Measurements from ENCODE around the gene ZDHHC14.

Gene ZDHHC14

DNA sequence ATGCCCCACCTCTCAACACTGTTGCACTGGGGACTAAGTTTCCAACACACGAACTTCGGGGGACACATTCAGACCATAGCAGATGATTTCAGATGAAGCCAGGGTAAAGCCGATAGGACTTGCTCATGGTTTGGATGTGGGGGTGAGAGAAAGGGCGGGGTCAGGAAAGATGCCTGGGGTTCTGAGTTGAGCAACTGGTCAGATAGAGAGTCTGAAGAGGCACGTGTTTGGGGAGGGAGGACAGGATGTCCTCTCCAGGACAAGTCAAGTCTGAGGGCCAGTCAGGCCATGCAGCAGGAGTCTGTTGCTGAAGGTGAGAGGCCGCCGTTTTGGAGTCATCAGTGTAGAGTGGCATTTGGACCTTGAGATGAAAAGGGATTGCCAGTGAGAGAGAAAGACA, 244.1 kb downstream of the ZDHHC14 start:
- no peak for DNase-seq (ENCODE audit: low spot score)
- TF ChIP-seq, protein P1, sequence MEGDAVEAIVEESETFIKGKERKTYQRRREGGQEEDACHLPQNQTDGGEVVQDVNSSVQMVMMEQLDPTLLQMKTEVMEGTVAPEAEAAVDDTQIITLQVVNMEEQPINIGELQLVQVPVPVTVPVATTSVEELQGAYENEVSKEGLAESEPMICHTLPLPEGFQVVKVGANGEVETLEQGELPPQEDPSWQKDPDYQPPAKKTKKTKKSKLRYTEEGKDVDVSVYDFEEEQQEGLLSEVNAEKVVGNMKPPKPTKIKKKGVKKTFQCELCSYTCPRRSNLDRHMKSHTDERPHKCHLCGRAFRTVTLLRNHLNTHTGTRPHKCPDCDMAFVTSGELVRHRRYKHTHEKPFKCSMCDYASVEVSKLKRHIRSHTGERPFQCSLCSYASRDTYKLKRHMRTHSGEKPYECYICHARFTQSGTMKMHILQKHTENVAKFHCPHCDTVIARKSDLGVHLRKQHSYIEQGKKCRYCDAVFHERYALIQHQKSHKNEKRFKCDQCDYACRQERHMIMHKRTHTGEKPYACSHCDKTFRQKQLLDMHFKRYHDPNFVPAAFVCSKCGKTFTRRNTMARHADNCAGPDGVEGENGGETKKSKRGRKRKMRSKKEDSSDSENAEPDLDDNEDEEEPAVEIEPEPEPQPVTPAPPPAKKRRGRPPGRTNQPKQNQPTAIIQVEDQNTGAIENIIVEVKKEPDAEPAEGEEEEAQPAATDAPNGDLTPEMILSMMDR (IDR thresholded peaks at IDR 0.05; ENCODE audit: extremely low read depth, missing control alignments), result no peak

DNA sequence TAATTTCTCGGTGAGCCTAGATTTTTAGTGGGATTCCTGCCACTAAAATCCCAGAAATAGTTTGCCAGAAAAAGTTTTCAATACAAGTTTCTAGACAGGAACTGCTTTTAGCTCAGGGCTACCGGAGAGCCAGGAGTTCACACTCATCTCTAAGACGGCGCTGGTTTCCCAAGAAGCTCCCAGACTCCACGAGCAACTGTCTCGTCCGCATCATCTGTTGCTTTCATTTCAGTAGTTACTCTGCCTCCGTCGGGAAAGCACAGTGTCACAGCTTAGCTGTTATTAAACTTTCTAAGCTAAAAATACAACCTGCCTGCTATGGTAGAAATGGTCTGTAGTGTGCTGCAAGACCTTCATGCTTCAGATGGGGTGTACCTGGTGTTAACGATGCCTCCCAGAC, 244.8 kb downstream of the ZDHHC14 start:
- no peak for DNase-seq (ENCODE audit: low spot score)
- TF ChIP-seq, protein P1 (IDR thresholded peaks at IDR 0.05; ENCODE audit: extremely low read depth, missing control alignments), result no peak

DNA sequence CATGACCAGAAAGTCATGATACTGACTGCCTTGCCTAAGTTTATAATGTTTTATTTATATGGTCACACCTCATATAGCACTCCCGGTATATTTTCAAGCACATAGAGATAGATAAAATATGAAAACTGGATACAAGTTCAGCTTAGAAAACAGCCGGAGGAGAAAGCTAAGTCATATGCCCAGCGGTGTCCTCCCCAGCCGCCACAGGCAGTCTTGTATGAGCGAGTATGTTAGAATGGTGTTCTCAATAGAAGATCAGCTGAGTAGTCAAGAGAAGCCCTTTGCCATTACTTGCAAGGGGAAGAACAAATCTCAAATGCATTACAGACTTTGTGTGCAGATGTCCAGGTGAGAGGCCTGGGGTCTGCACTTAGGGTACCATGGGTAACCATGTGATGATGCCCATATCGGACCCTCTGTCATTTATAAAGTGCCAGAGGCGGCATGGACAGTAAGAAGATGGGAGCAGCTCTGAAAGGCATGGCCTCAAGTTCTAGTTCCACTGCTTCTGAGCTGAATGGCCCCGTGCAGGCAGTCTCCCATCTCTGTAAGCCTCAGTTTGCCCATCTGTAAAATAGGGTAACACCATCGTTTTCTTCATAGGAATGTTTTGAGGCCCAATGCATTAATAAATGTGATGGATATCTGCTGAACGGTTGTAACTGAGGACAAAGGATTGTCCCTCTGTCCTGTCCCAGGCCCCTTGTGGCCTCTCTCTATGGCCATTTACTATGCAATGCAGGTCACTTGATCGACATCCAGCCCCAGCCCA, 246.4 kb downstream of the ZDHHC14 start:
- TF ChIP-seq, protein P1 (IDR thresholded peaks at IDR 0.05; ENCODE audit: extremely low read depth, missing control alignments), result no peak
- DNase-seq (ENCODE audit: low spot score), result no peak

DNA sequence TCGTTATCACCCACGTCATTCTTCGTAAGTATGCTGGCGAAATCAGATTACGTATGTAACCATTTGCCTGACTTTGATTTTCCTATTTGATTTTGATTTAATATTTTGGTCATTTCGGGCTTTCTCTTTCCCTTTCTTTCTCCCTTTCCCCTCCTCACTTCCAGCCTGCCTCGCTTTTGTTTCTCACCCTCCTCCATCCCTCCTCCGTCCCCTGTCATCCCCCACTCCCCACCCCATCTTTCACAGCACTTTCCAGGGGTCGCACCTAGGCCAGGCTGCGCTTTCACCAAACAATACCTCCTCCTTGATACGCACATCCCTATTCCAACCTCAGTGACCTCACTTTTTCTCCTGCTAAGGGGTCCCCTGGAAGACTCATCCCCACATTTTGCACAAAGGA, 247.5 kb downstream of the ZDHHC14 start:
- TF ChIP-seq, protein P1 (IDR thresholded peaks at IDR 0.05; ENCODE audit: extremely low read depth, missing control alignments), result no peak
- DNase-seq (ENCODE audit: low spot score), result no peak

DNA sequence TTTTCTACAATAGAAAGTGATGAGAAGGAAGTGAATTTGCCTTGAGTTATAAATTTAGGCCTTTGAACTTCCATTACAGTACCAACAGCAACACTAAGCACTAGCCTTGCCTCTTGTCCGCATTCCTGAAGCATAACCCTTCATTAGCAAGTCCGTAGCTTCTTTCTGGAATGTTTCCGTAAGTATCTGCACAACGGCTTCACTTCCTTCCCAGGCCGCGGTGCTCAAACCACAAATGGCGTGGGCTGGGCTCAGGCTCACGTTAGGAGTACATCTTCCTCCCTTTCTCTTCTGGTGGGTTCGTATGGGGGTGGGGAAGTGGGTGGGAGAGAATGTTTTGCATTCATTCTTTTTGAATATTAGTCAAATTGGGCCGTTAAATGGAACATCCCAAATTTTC, 248.2 kb downstream of the ZDHHC14 start:
- TF ChIP-seq, protein P1 (IDR thresholded peaks at IDR 0.05; ENCODE audit: extremely low read depth, missing control alignments), result no peak
- DNase-seq (ENCODE audit: low spot score), result no peak

DNA sequence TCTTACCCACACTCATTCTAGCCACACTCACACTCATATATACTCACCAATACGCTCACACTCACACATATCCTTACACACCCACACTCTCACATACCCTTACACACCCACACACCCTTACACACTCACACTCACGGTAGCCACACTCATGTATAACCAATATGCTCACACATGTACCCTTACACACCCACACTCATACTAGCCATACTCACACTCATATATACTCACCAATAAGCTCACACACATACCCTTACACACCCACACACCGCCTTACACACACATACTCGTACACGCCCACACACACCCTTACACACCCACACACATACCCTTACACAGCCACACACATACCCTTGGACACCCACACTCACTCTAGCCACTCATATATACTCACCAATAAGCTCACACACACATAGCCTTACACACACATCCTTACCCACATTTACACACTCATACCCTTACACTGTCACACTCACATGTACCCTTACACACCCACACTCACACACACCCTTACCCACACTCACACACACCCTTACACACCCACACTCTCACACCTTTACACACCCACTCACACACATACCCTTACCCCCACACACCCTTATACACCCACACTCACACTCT, 249.6 kb downstream of the ZDHHC14 start:
- TF ChIP-seq, protein P1 (IDR thresholded peaks at IDR 0.05; ENCODE audit: extremely low read depth, missing control alignments), result no peak
- DNase-seq (ENCODE audit: low spot score), result no peak

DNA sequence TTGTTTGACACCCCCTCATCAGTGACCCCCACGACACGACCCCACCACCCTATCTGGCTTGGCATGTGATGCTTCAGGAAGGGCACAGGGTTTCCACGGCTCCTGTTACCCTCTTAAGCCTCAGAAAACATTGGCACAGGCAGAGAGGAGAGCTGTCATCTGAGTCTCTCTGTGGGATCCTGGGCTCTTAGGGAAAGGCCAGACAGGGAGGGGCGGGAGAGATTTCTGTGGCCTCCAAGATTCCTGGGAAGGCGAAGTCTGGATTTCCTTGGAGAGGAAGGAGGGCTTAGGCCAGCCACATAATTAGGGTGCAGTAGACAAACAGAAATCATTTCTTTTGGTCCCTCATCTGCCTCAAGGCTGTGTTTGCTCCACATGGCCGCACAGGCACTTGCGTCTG, 250.4 kb downstream of the ZDHHC14 start:
- TF ChIP-seq, protein P1 (IDR thresholded peaks at IDR 0.05; ENCODE audit: extremely low read depth, missing control alignments), result no peak
- no peak for DNase-seq (ENCODE audit: low spot score)
